Body of pancreas (tissue), 4 donors: ENCODE results near the gene RBM44. TPM values are rescaled to one million over a fixed set of nuclear protein-coding genes. Genes with fewer than 3 reads are reported as not detected.

Experiments used
- ATAC-seq: fragments of 150-250 bp; one replicate; pipeline ENCODE4 v1.9.1; 2016
- DNase-seq, 4 donors: peaks; one replicate each; pipeline ENCODE4 v3.0.0-alpha.2; 2019
- H3K27ac ChIP-seq, 4 donors: fragments of 200-600 bp; sonication (generic); 1 replicate in 3 of 4; 2 replicates in 1 of 4; pipeline versions ENCODE4 v1.5.1 to v1.6.1; 2016 to 2019; ENCODE audit warnings: mild to moderate bottlenecking in 1 of 4, mixed read lengths in 1 of 4, moderate library complexity in 1 of 4
- H3K27me3 ChIP-seq, 2 donors: fragments of 200-600 bp; sonication (generic); one replicate each; pipeline ENCODE4 v1.6.0; 2016; ENCODE audit warnings: mild to moderate bottlenecking in 1 of 2
- H3K36me3 ChIP-seq, 2 donors: fragments of 200-600 bp; sonication (generic); replicated peaks in 1 of 2; 2 replicates each; pipeline ENCODE4 v1.5.1; 2016; ENCODE audit warnings: low read depth in 2 of 2; ENCODE audit not compliant: insufficient read depth in 1 of 2
- H3K4me1 ChIP-seq: fragments of 200-600 bp; sonication (generic); one replicate; pipeline ENCODE4 v1.6.0; 2016
- H3K4me3 ChIP-seq, 2 donors: fragments of 200-600 bp; sonication (generic); 1 replicate in 1 of 2; 2 replicates in 1 of 2; pipeline ENCODE4 v1.5.1; 2016 to 2019
- H3K9me3 ChIP-seq, 3 donors: fragments of 200-600 bp; sonication (generic); 1 replicate in 2 of 3; 2 replicates in 1 of 3; pipeline ENCODE4 v1.5.1; 2016
- CTCF ChIP-seq, 7 experiments: fragments of 450-650 bp in 4 of 7; fragments of 200-600 bp in 3 of 7; sonication (generic) in 3 of 7; IDR thresholded peaks; one replicate each; pipeline ENCODE4 v1.5.1; 2016 to 2019; ENCODE audit warnings: antibody characterized with exemption in 7 of 7
- POLR2A ChIP-seq, 3 donors: fragments of 450-650 bp; IDR thresholded peaks; one replicate each; pipeline ENCODE4 v1.6.1; 2016; ENCODE audit warnings: antibody characterized with exemption in 3 of 3, mild to moderate bottlenecking in 2 of 3
- WGBS, 2 donors: methylation state at CpG; one replicate each; pipeline ENCODE4 v1.1.5; 2017; 5-methylcytosine and 5-hydroxymethylcytosine counted together
- intact Hi-C: fragments of 100-400 bp; cut with DNase I; formaldehyde crosslinking; loops from one replicate; pipeline ENCODE4 v1.15.1; 2023
- total RNA-seq, 2 donors: library from RNA; depleted of rRNA; stranded (reverse); fragments of >200 nt; gene quantifications; one replicate each; pipeline ENCODE4 v1.1.0, GENCODE V29; 2016

Gene RBM44
- total RNA-seq, 2 donors from 2014 or later, result 0.52 to 1.6 TPM

DNA sequence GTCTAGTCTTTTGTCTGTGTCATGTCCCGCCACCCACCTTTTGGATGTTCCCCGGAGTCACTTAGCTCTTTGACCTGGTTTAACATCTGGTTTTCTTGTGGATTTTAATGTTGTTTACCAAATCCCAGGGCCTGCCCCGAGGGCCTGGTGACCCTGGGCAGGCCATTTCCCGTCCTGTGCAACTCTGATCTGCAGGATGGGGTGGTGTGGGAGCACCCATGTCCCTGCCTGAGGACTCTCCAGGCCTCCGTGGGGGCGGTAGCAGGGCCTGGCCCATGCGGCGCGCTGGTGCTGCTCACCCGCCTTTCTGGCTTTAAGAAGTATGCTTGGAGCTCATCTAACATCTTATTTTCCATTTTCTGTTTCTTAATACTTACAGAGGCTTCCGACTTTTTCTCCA, 71.5 kb downstream of the RBM44 start:
- ATAC-seq, result no peak
- H3K27me3 ChIP-seq, result no peaks in the 10 kb centered on the region
- TF ChIP-seq CTCF (IDR thresholded peaks at IDR 0.05) (no peak), POLR2A (IDR thresholded peaks at IDR 0.05) (no peak)
- H3K9me3 ChIP-seq, result no peaks in the 10 kb centered on the region
- WGBS, 2 donors, result 75 to 77% methylated on average over 11 of the region's 11 CpGs
- H3K4me3 ChIP-seq, result no peak overlapping the region
- no peaks in the 10 kb centered on the region for H3K36me3 ChIP-seq
- no peak for DNase-seq
- intact Hi-C loops, result no loop called here
- peaks cover 90% of the 10 kb centered on the region for H3K4me1 ChIP-seq
- peak overlapping the region in 2 of 4 donors; percentile 9 to 21 for H3K27ac ChIP-seq

GRCh38 chr2:237870754-237871651, 72.4 kb downstream of the RBM44 start:
- Histone ChIP-seq H3K9me3 (no peaks in the 10 kb centered on the region), H3K27me3 (no peaks in the 10 kb centered on the region), H3K36me3 (no peaks in the 10 kb centered on the region), H3K4me3 (no peak overlapping the region), H3K4me1 (peaks cover 81% of the 10 kb centered on the region), H3K27ac (peak overlapping the region in 1 of 4 donors; percentile 9)
- TF ChIP-seq CTCF (IDR thresholded peaks at IDR 0.05) (no peak), POLR2A (IDR thresholded peaks at IDR 0.05) (no peak)
- intact Hi-C loops, result no loop called here
- DNase-seq (no peak), ATAC-seq (no peak)
- WGBS, 2 donors, result 77 to 85% methylated on average over 15 to 23 of the region's 23 CpGs

DNA sequence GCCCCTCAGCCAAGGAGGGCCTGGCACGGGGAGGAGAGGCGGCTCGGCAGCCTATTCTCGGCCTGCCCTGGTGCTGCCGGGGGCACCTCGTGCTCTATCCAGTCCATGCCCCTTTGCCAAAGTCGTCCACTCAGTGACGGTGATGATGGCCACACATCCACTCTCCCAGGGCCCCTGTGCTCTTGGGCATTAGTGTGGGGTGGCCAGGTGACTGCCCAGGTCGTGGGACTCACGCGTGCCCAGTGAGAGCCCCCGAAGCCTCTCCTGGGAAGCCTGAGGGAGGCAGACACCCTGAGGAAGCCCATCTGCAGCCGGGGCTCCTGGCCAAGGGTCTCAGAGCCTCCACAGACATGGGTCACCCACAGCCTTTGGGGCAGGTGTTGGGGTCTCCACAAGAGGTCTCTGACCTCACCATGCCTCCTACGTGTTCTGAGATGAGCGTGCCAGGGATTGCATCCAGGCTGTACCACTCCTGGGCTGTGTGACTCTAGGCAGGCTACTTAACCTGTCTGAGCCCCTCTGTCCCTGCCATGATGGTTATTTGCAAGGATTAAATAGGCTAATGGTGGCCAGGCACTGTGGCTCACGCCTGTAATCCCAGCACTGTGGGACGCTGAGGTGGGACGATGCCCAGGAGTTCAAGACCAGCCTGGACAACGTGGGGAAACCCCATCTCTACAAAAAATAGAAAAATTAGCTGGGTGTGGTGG, 73.8 kb downstream of the RBM44 start:
- no peak overlapping the region for H3K4me3 ChIP-seq
- H3K27ac ChIP-seq, result no peak overlapping the region
- TF ChIP-seq CTCF (IDR thresholded peaks at IDR 0.05) (no peak), POLR2A (IDR thresholded peaks at IDR 0.05) (no peak)
- intact Hi-C loops, result no loop called here
- DNase-seq, result no peak
- H3K4me1 ChIP-seq, result peaks cover 68% of the 10 kb centered on the region
- 92 to 94% methylated on average over 7 to 16 of the region's 19 CpGs for WGBS, 2 donors
- no peaks in the 10 kb centered on the region for H3K27me3 ChIP-seq
- ATAC-seq, result no peak
- H3K36me3 ChIP-seq, result no peaks in the 10 kb centered on the region
- H3K9me3 ChIP-seq, result no peaks in the 10 kb centered on the region

DNA sequence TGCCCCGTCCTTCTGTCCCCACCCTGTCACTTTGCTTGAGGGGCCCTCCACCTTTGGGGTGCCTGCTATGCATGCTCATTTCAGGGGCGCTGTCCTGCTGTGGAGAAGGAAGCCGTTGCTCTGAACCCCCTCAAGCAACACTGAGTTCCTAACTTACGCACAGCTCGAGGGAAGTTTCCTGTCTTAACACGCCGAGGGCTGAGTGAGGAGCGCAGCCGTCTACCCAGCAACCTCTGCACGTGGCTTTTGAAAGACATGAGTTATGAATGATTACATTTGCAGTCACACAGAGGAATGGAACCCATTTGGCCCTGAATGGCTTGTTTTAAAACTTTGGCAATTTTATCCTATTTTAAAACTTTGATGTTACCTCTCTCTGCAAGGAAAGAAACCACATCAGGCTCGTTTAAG, 74.8 kb downstream of the RBM44 start:
- DNase-seq, result no peak
- peaks cover 59% of the 10 kb centered on the region for H3K4me1 ChIP-seq
- intact Hi-C loops, result no loop called here

DNA sequence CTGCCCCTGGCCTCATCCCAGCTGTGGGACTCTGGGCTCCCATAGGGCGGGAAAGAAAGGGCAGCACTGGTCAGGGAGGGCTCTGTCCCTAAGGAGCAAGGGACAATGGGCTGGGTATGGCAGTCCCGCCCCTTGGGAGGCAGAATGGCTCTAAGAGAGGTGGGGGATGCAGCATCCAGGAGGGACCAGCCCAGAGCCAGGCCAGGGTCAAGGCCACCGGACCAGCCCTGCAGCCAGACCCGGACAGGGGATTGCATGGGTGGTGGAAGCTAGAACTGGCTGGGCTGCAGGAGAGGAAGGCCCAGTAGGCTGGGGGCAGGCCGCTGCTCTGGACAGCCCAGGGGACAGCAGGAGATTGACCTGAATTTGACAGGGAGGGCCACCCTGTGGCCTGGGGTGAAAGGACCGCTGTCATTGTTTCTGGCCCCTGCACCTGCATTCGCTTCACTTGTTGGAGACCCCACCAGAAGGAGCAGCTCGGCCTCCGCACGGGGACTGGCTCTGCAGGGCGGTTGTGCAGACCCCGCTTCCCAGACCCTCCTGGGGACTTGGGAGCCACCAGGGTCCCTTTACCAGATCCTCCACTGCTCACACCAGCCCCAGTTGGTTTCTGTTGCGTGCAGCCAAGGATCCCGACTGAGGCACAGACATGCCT, 75.4 kb downstream of the RBM44 start:
- intact Hi-C loops, result no loop called here
- whole genome bisulfite sequencing, 2 donors, result 92 to 98% methylated on average over 12 of the region's 14 CpGs
- no peak for DNase-seq

More for the DNA sequence above, 74.8 kb downstream of the RBM44 start:
- ATAC-seq, result no peak
- no peak overlapping the region for H3K4me3 ChIP-seq
- H3K36me3 ChIP-seq, result no peaks in the 10 kb centered on the region
- H3K9me3 ChIP-seq, result no peaks in the 10 kb centered on the region
- no peak for TF ChIP-seq POLR2A (IDR thresholded peaks at IDR 0.05)
- 69 to 87% methylated on average over 9 to 11 of the region's 11 CpGs for WGBS, 2 donors
- no peak overlapping the region for H3K27ac ChIP-seq
- no peaks in the 10 kb centered on the region for H3K27me3 ChIP-seq

More for the DNA sequence above, 75.4 kb downstream of the RBM44 start:
- H3K4me3 ChIP-seq, result no peak overlapping the region
- H3K27ac ChIP-seq, result no peak overlapping the region
- ATAC-seq, result no peak
- TF ChIP-seq POLR2A (IDR thresholded peaks at IDR 0.05) (no peak), CTCF (IDR thresholded peaks at IDR 0.05) (no peak)
- no peaks in the 10 kb centered on the region for H3K27me3 ChIP-seq
- no peaks in the 10 kb centered on the region for H3K36me3 ChIP-seq
- H3K9me3 ChIP-seq, result no peaks in the 10 kb centered on the region
- peaks cover 59% of the 10 kb centered on the region for H3K4me1 ChIP-seq
